ENCODE results near the gene VCAN. TPM values are rescaled to one million over a fixed set of nuclear protein-coding genes. Genes with fewer than 3 reads are reported as not detected.

Gene VCAN
- total and polyA plus RNA-seq, 2 of the 4 experiments (the other 2 are of a cell fraction): 45.3 to 158 TPM

GRCh38 chr5:83473346-83474160 lies 2.0 kb downstream of the VCAN start (continued):
- TF ChIP-seq ELK1 (IDR thresholded peaks at IDR 0.05; ENCODE audit: borderline replicate concordance, low read depth, low read length): no peak
- no peak for TF ChIP-seq NFE2L2 (IDR thresholded peaks at IDR 0.05; ENCODE audit: low read depth, low read length)

All from IMR-90 (cell line).